HL-60 (cell line): ENCODE results near the gene GCSH.

Experiments
- TF ChIP-seq, protein P1 (sequence below): IDR thresholded peaks from 2 replicates; pipeline ENCODE4 v1.6.1; 2012; ENCODE audit warnings: low read depth; ENCODE audit not compliant: insufficient replicate concordance
- TF ChIP-seq, protein P2 (sequence below): IDR thresholded peaks from one replicate; pipeline ENCODE4 v1.5.1; 2011; ENCODE audit warnings: low read length, control low read depth, inconsistent platforms; ENCODE audit not compliant: insufficient read depth

DNA sequence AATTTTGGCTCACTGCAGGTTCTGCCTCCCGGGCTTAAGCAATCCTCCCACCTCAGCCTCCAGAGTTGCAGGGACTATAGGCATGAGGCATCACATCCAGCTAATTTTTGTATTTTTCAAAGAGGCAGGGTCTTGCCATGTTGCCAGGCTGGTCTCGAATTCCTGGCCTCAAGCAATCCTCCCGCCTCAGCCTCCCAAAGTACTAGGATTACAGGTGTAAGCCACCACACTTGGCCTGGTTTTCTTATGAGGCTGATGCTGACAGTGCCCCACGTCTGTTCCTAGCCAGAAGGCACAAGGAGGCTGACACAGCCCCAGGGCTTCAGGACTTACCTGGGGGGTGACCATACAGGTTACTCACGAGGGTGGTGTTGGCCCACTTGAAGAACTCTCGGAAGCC is 33.9 kb upstream of the GCSH start:
- TF ChIP-seq, protein P1, sequence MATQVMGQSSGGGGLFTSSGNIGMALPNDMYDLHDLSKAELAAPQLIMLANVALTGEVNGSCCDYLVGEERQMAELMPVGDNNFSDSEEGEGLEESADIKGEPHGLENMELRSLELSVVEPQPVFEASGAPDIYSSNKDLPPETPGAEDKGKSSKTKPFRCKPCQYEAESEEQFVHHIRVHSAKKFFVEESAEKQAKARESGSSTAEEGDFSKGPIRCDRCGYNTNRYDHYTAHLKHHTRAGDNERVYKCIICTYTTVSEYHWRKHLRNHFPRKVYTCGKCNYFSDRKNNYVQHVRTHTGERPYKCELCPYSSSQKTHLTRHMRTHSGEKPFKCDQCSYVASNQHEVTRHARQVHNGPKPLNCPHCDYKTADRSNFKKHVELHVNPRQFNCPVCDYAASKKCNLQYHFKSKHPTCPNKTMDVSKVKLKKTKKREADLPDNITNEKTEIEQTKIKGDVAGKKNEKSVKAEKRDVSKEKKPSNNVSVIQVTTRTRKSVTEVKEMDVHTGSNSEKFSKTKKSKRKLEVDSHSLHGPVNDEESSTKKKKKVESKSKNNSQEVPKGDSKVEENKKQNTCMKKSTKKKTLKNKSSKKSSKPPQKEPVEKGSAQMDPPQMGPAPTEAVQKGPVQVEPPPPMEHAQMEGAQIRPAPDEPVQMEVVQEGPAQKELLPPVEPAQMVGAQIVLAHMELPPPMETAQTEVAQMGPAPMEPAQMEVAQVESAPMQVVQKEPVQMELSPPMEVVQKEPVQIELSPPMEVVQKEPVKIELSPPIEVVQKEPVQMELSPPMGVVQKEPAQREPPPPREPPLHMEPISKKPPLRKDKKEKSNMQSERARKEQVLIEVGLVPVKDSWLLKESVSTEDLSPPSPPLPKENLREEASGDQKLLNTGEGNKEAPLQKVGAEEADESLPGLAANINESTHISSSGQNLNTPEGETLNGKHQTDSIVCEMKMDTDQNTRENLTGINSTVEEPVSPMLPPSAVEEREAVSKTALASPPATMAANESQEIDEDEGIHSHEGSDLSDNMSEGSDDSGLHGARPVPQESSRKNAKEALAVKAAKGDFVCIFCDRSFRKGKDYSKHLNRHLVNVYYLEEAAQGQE, result no peak
- TF ChIP-seq, protein P2, sequence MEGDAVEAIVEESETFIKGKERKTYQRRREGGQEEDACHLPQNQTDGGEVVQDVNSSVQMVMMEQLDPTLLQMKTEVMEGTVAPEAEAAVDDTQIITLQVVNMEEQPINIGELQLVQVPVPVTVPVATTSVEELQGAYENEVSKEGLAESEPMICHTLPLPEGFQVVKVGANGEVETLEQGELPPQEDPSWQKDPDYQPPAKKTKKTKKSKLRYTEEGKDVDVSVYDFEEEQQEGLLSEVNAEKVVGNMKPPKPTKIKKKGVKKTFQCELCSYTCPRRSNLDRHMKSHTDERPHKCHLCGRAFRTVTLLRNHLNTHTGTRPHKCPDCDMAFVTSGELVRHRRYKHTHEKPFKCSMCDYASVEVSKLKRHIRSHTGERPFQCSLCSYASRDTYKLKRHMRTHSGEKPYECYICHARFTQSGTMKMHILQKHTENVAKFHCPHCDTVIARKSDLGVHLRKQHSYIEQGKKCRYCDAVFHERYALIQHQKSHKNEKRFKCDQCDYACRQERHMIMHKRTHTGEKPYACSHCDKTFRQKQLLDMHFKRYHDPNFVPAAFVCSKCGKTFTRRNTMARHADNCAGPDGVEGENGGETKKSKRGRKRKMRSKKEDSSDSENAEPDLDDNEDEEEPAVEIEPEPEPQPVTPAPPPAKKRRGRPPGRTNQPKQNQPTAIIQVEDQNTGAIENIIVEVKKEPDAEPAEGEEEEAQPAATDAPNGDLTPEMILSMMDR, result no peak
